DMS153 treated with DMSO at 0.1 percent for 48 hours (cell line): ENCODE measurements around the gene PLA2G4D.

Experiments used
- DNase-seq: peaks from one replicate; lab custom pipeline; 2025; ENCODE audit not compliant: unreplicated experiment; lab: John Stamatoyannopoulos, UW

The PLA2G4D gene

DNA sequence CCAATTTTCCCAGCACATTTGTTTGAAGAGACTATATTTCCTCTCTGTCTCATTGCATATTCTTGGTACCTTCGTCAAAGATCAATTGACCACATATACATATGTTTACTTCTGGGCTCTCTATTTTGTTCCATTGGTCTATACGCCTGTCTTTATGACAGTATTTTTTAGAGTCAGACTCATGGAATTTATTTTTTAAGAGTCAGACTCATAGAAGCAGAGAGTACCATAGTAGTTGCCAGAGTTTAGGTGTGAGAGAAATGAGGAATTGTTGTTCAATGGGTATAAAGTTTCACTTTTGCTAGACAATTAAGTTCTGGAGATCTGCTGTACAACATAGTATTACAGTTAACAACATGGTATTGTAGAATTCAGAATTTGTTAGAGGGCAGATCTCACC, 35.0 kb upstream of the PLA2G4D start:
- no peak for DNase-seq

DNA sequence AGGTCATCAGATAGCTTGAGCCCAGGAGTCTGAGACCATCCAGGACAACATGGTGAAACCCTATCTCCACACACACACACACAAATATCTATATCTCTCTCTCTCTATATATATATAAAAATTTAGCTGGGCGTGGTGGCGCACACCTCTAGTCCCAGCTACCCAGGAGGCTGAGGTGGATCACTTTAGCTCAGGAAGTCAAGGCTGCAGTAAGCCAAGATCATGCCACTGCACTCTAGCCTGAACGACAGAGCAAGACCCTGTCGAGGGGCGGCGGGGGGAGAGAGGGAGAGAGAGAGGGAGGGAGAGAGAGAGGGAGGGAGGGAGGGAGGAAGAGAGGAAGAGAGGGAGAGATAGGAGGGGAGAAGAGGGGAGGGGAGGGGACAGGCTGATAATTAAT, 34.1 kb upstream of the PLA2G4D start:
- DNase-seq: no peak

- no peak for DNase-seq
Measured at GRCh38 chr15:42123546-42123945, 29.2 kb upstream of the PLA2G4D start.

DNA sequence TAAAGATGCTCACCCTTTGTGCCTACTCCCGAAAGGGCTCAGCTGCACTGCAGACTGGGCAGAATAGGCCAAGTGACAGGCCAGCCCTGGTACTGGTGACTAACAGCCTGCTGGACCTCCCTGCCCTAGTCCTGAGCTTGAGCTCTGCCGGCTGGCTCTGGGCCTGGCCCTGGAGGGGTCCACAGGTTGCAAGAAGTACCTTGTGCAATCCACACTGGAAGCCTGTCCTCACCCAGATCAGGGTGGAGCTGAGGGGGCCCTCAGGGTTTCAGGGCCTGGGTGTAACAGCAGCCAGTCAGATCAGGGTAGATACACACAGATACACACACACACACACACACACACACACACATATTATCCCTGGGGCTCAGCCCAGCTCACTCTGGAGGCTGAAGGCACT, 27.3 kb upstream of the PLA2G4D start:
- no peak for DNase-seq

GRCh38 chr15:42121021-42121420, 26.7 kb upstream of the PLA2G4D start:
- no peak for DNase-seq

- DNase-seq: no peak
Measured at GRCh38 chr15:42120285-42120684, 25.9 kb upstream of the PLA2G4D start.

DNA sequence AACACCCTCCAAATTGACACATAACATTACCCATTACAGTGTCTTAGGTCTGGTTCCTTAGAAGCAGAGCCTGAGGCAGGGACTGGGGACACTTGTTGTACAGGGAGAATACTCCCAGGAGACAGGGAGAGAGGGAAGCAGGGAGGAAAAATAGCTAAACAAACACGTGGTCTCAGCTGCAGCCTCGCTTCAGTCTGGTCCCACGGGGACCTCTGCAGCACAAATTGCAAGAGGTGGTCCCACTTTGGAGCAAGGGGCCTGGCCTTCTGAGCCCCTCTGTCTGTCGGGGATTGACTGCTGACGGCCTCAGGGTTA, 25.0 kb upstream of the PLA2G4D start:
- no peak for DNase-seq

DNA sequence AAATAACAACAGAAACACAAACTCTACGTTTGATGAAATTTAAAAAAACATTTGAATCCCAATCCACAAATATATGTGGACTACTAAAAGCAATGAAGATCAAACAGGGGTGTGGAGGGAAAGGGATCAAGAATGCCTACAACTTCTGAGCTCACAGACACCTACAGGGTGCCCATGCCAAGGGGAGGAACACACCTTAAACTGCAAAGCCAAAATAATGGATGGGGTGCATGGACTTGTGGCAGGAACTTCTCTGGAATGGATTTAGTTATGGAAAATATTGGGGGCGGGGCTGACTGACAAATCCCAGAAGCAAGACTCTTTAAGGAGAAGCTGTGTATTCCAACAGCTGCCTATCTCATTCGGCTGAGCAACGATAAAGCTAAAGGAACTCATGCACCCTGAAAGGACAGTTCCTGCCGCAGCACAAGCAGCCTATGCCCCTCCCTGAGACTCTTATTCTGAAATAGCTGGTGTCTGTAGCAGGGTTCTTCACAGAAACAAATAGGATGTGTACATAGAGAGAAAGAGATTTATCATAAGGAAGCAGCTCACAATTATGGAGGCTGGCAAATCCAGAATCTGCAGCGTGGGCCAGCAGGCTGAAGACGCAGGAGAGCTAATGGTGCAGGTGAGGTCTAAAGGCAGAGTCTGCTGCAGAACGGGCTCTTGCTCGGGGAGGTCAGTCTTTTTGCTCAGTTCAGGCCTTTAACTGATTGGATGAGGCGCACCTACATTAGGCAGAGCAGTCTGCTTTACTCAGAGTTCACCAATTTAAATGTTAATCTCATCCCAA, 24.5 kb upstream of the PLA2G4D start:
- DNase-seq: no peak

GRCh38 chr15:42111924-42112323, 17.6 kb upstream of the PLA2G4D start:
- DNase-seq: no peak

DNA sequence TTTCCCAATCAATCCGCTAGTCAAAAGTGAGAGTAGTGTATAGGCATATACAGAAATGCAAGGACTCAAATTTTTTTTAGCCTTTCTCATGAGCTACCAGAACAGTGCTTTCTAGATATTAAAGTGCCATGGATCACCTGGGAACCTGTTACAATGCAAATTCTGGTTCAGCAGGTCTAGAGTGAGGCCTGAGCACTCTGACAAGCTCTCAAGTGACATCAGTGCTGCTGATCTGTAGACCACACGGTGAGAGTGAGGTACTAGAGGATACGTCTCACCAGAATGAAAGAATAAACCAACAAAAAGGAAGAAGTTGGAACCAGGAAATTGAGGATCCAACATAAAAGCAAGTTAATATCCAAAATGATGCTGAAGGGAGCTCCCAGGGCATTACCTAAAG, 16.0 kb upstream of the PLA2G4D start:
- no peak for DNase-seq

DNA sequence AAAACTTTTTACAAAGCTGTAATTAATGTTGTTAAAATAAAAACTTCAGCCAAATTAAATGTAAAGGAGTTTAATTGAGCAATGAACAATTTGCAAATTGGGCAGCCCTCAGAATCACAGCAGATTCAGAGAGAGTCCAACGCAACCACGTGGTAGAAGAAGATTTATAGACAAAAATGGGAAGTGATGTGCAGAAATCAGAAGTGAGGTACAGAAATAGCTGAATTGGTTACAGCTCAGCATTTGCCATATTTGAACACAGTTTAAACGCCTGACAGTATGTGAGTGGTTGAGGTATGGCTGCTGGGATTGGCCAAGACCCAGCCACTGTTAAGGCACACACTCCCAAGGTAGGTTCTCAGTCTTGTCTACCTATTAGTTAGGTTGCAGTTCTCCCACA, 14.4 kb upstream of the PLA2G4D start:
- DNase-seq: no peak

DNA sequence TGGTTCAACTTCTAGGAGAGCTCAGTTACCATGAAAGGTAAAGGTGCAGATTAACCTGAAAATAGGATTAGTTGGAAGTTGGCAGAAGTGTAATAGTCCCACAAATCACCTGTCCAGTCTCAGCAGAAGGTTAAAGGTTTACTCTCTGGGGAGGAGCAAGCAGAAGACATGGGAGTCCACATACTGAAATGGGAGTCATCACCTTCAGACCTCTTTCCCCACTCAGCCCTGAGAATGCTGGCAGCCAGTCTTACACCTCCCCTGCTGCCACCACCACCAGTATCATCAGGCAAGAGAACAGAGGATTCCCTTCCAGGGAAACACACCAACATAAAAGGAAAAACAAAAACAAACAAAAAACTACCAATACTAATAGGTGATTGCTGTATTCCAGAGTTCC, 13.8 kb upstream of the PLA2G4D start:
- DNase-seq: no peak

DNA sequence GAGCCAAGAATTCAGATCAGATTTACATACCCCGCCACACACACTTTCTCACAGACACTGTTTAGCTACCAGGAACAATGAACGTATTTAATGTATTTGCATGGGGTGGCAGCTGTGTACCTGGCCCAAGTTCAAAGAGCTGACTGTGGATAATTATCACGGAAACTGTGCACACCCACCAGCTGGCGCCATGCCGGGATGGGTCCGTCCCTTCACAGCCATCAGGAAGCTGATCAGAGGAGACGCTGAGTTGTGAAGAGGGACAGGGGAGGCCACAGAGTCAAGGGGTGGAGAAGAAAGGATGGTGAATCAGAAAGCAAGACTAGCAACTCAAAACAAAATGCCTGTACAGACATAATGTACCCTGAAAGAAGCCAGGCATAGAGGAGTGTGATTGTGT, 13.1 kb upstream of the PLA2G4D start:
- DNase-seq: peak; percentile 12

DNA sequence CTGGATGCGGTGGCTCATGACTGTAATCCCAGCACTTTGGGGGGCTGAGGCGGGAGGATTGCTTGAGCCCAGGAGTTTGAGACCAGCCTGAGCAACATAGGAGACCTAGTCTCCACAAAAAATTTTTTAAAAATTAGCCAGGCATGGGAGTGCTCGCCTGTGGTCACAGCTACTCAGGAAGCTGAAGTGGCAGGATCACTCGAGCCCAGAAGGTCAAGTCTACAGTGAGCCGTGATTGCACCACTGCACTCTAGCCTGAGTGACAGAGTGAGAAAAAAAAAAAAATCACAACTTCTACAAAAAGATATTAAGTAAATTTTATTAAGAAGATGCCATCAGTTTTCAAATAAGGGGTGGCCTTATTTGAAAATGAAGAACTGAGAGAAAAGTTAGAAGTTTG, 11.9 kb upstream of the PLA2G4D start:
- DNase-seq: no peak

DNA sequence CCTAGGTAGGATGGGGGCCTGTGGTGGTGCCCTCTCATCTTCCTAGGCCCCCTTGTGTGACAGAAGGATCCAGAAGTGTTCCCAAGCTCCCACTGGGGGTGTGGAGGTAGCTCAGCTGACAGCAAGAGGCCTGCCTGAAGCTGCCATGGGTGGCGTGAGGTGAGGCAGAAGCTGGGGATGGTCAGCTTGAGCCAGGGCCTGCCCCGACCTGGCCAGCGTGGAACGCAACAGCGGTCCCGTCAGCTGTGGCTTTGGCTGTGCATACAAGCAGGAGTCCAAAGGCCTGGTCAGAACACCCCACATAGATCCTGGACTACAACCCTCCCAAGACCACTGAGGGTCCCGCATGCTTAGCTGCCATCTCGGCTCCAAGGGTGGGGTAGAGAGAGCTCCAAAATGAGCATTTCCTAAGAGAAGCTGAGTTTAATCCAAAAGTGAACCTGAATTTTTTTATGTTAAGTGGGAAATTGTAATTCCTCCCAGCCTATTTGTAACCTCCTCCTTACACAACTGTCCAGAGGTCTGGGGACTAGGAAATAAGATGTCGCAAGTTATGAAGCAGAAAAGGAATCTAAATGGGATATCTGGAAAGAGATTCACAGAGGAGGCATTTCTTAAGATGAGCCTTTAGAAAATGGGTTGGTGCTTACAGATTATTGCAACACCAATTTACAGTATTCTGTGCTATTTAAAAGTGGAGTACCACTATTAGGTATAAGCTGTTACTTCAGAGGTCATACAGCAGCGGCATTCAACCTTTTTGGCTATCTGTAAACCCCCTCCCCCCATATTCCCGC, 9.9 kb upstream of the PLA2G4D start:
- DNase-seq: no peak

- no peak for DNase-seq
Measured at GRCh38 chr15:42102646-42103235, 8.4 kb upstream of the PLA2G4D start.

- DNase-seq: no peak
Measured at GRCh38 chr15:42101861-42102260, 7.5 kb upstream of the PLA2G4D start.

DNA sequence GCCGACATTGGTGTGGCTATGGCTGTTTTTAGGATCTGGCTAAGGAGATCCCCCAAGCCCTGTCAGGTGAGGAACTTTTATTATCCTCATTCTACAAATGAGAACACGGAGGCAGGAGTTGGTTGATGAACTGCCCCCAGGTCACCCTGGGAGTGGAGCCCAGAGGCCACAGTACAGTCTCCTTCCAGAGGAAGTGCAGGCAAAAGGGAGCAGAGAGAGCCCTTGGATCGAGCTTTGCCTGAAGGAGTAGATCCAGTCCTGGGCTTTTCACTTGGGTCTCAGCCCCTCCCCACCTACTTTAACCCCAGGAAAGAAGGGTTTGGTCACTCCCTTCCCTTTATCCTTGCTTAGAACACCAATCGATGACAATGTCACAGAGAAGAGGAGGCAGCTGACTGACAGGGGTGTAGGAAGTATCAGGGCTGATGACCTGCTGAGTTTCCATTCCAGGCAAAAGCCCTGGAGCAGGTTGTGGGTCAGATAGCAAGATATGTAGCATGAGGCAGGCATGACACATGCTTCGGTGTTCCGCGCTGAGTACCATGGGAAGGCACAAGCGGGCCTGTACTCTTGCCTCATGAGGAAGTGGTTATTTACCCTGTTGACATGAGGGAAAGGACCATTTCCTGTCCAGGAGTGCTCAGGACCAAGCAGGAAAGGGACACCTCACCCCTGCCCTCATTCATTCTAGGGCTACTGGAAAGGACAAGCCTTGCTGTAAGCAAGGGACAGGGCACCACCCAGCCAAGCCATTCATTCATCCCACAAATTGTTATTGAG, 5.8 kb upstream of the PLA2G4D start:
- DNase-seq: no peak

DNA sequence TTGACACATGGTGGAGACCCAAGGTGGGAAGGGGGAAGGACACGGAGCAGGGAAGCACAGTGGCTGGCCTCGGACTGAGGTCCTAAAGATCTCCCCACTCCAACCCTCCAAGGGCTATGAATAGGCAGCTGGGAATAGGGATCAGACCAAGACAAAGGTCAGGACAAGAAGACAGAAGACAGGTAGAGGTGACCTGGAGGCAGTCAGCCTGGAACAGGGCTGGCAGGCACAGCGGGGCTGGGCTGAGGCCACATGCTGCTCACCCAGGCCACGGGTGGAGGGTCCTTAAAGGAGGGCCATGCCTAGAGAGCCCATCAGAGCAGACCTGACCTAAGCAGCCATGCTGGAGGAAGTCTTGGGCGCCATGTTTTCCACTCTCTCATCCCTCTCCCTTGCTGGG, 2.7 kb upstream of the PLA2G4D start:
- no peak for DNase-seq

DNA sequence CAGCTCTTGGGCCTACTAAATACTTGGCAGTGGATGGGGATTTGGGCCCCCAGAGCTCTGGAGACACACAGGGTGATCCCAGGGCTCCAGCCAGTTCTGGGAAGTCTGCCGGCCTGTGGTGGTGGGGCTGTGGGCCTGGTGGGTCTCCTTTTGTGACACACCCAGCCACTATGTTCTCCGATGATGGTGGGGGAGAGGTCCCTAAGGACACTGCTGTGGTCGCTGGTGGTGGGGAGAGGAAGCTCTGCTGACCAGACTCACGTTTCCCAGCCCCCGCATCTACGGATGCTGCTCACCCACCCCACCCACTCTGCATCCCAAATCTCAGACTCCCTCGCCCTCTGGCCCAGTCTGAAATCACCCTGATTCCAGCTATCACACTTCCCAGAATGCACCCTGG, 396 bp downstream of the PLA2G4D start:
- no peak for DNase-seq
